ENCODE measurements around the gene TAC3. TPM values are rescaled to one million over a fixed set of nuclear protein-coding genes. Genes with fewer than 3 reads are reported as not detected.

Gene TAC3
- total and polyA plus RNA-seq, 2 donors (not counting 3 experiments of a cell fraction or from before 2014, with no cell fraction given) = not detected

- Histone ChIP-seq H4K20me1 (replicated peaks; ENCODE audit: control insufficient read depth, extremely low read depth, insufficient read depth, low read length) (no peaks in the 10 kb centered on the region), H3K9ac (replicated peaks; ENCODE audit: extremely low read depth, insufficient read depth, low read length) (no peak overlapping the region), H3K9me1 (replicated peaks; ENCODE audit: control insufficient read depth, extremely low read depth, insufficient read depth, low read length) (no peaks in the 10 kb centered on the region), H3K4me1 (ENCODE audit: control insufficient read depth, extremely low read depth, insufficient read depth, low read length) (no peaks in the 10 kb centered on the region), H3K27ac (ENCODE audit: insufficient read depth, low read depth, low read length) (no peak overlapping the region), H3K4me3 (replicated peaks in 1 of 3; ENCODE audit: insufficient read depth in 1 of 3, low read depth in 1 of 3, low read length in 3 of 3) (no peak overlapping the region), H3K36me3 (ENCODE audit: control insufficient read depth in 2 of 2, extremely low read depth in 1 of 2, insufficient read depth in 2 of 2, low read length in 2 of 2) (peaks cover 0 to 30% of the 10 kb centered on the region in 2 experiments), H3K79me2 (ENCODE audit: control insufficient read depth, insufficient read depth, low read length) (peaks cover 4% of the 10 kb centered on the region), H2AFZ (ENCODE audit: low read depth, low read length) (no peak overlapping the region), H3K4me2 (ENCODE audit: insufficient read depth, low read length) (no peak overlapping the region), H3K9me3 (replicated peaks; ENCODE audit: control insufficient read depth, insufficient read depth, low read length) (no peaks in the 10 kb centered on the region), H3K27me3 (ENCODE audit: control insufficient read depth in 2 of 2, insufficient read depth in 2 of 2, low read length in 2 of 2) (no peaks in the 10 kb centered on the region)
- intact Hi-C loops (cut with micrococcal nuclease) = no loop called here
- no TSS peak for BruUV-seq (replicated peaks)
- POLR2A ChIA-PET = no interaction called here
- DNase-seq (ENCODE audit: low read depth, low spot score) (no peak), FAIRE-seq (no peak)
- dilution Hi-C loops (cut with MboI; ENCODE audit: extremely low pct_ligation_motif_present, low sequenced_read_pairs) = no loop called here
- CTCF ChIA-PET = interaction anchor here (1.4 kb wide), 1 partner anchor 159 kb away, joined by 4 read pairs; no protein-coding TSS in a partner anchor
- TF ChIP-seq EZH2 (IDR thresholded peaks at IDR 0.05; ENCODE audit: borderline replicate concordance, low read depth, low read length, severe bottlenecking) (no peak), MAX (IDR thresholded peaks at IDR 0.05; ENCODE audit: insufficient read depth, insufficient read length) (no peak), JUN (IDR thresholded peaks at IDR 0.05; ENCODE audit: borderline replicate concordance, insufficient read depth, insufficient read length, low read depth) (no peak), FOS (IDR thresholded peaks at IDR 0.05; ENCODE audit: borderline replicate concordance, insufficient read depth, low read length) (no peak), POLR2A (IDR thresholded peaks at IDR 0.05; ENCODE audit: low read depth, low read length) (no peak), MYC (IDR thresholded peaks at IDR 0.05; ENCODE audit: low read depth, low read length) (no peak), CTCF (IDR thresholded peaks at IDR 0.05; ENCODE audit: extremely low read depth in 1 of 2, insufficient read depth in 1 of 2, low read depth in 1 of 2, low read length in 2 of 2) (no peak), POLR2AphosphoS5 (IDR thresholded peaks at IDR 0.05; ENCODE audit: insufficient read depth, low read depth, low read length) (no peak), GATA2 (IDR thresholded peaks at IDR 0.05; ENCODE audit: insufficient read depth, insufficient read length, low read depth, low read length) (no peak)
These were observed 16.9 kb downstream of the TAC3 start for GRCh38 chr12:56999456-56999855.

All from endothelial cell of umbilical vein (primary cell).